ENCODE results near the gene SLFN13.
"Not testable (repeated sequence)": the region's sequence is repeated elsewhere in the genome, so short reads cannot be mapped to it uniquely, and the experiment has no call there.

SLFN13 gene

GRCh38 chr17:35432176-35433074 is 16.1 kb downstream of the SLFN13 start, which contains the start of gene SLFN12:
Gene SLFN12 (minus strand): TSS chr17:35432500. CDS start chr17:35423028, 9,472 bp downstream.
- DNase-seq (ENCODE audit: low read depth) = no peak

DNA sequence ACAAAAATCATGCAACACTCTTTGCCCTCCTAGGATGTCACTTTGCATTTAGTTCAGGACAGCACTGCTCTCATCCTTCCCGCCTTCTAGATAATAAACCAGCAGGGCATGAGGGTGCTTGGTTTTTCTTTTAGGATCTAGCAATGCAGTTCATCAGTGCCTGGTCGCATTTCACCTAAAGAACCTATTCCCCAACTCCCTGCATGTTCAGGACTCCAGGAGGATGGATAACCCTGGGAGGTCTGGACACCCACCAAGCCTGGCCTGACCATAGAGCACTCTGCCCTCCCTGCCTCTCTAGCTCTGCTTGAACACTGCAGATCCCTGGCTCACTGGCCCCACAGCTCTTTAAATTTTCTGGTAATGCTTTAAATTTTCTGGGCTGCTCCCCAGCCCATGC is 18.9 kb downstream of the SLFN13 start:
- no peak for DNase-seq (ENCODE audit: low read depth)

DNA sequence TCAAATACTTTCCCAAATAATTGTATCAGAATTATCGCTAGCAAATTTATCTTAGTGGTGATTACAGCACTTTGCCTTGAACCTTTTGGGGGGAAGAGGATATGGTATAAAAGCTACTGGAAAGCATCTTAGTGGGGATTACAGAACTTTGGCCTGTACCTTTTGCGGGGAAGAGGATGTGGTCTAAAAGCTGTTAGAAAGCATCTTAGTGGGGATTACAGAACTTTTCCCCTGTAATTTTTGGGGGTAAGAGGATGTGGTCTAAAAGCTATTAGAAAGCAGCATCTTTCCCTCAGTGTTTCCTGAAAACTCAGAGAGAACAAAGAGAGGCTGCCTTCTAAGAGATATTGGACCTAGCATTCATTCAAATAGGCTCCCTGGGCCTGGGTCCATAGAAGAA is 20.3 kb downstream of the SLFN13 start:
- no peak for DNase-seq (ENCODE audit: low read depth)

DNA sequence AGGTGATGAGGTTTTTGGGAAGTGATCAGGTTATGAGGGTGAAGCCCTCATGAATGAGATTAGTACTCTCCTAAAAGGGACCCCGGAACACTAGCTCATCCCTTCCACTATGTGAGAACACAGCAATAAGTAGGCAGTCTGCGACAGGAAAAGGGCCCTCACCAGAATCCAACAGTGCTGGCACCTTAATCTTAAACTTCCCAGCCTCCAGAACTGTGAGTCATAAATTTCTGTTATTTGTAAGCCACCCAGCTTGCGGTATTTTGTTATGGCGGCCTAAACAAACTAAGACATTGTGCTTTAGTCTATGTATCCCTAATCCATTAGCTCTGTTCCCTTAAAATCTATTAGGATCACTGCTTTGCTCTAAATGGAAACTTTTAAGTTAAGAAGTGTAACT is 24.8 kb downstream of the SLFN13 start:
- DNase-seq (ENCODE audit: low read depth) = no peak

DNA sequence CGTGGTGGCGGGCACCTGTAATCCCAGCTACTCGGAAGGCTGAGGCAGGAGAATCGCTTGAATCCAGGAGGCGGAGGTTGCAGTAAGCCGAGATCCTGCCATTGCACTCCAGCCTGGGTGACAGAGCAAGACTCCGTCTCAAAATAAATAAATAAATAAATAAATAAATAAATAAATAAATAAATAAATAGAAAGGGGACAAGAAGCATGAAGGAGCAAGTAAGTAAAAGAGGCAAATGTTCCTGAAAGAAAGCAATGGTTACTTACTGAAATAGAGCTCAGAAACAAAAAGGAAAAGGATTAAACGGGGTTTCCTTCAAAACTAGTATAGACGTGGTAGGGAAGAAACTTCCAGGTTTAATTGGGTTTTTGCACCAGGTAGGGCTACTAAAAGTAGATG is 27.5 kb downstream of the SLFN13 start:
- not testable (repeated sequence) for DNase-seq (ENCODE audit: low read depth)

GRCh38 chr17:35416659-35417058 is 31.9 kb downstream of the SLFN13 start:
- no peak for DNase-seq (ENCODE audit: low read depth)

- not testable (repeated sequence) for DNase-seq (ENCODE audit: low read depth)
These were observed 33.9 kb downstream of the SLFN13 start for GRCh38 chr17:35414707-35415106.

- no peak for DNase-seq (ENCODE audit: low read depth)
These were observed 34.3 kb downstream of the SLFN13 start for GRCh38 chr17:35414247-35414646.

DNA sequence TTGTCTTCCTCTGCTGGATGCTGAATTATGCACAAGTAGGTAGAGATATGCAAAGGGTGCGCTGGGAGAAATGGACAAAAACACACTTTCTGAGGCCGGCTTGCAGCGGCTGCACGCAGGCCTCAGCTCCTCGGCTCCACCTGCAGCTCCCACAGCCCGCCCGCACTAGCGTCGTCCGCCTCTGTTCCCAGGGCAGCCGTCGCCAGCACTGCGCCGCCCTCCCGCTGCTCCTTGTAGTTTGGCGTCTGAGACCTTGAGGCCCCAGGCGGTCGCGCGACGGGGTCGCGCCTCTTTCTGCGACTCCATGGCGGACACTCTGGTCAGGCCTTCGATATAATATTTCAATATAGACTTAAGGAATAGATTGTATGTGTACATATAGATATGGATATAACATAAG is 41.0 kb downstream of the SLFN13 start:
- no peak for DNase-seq (ENCODE audit: low read depth)

- DNase-seq (ENCODE audit: low read depth) = no peak
These were observed 42.0 kb downstream of the SLFN13 start for GRCh38 chr17:35406568-35406967.

GRCh38 chr17:35404360-35404759 is 44.2 kb downstream of the SLFN13 start:
- DNase-seq (ENCODE audit: low read depth) = no peak

DNA sequence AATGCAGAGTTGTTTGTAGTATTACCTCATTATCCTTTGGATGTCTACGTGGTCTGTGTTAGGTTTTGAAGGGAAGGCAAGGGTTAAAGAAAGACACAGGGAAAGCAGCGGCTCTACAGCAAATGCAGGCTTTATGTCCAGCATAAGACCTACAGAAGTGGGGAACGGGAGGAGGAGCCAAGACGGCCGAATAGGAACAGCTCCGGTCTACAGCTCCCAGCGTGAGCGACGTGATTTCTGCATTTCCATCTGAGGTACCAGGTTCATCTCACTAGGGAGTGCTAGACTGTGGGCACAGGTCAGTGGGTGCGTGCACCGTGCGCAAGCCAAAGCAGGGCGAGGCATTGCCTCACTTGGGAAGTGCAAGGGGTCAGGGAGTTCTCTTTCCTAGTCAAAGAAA is 54.8 kb downstream of the SLFN13 start:
- not testable (repeated sequence) for DNase-seq (ENCODE audit: low read depth)

- DNase-seq (ENCODE audit: low read depth) = no peak
These were observed 57.9 kb downstream of the SLFN13 start for GRCh38 chr17:35390663-35391062.

GRCh38 chr17:35390156-35390555 is 58.4 kb downstream of the SLFN13 start:
- DNase-seq (ENCODE audit: low read depth) = no peak

- DNase-seq (ENCODE audit: low read depth) = no peak
These were observed 61.1 kb downstream of the SLFN13 start for GRCh38 chr17:35387496-35387895.
